GM10847 (cell line): ENCODE data around the gene MTG2.

ENCODE experiments used
- POLR2A ChIP-seq: IDR thresholded peaks from 2 replicates; pipeline ENCODE4 v1.6.1; 2011; ENCODE audit not compliant: insufficient read length; ENCODE audit errors: extremely low read depth

The MTG2 gene

GRCh38 chr20:62222972-62223371 is 40.1 kb downstream of the MTG2 start:
- TF ChIP-seq POLR2A: no peak

GRCh38 chr20:62223571-62223970 is 40.7 kb downstream of the MTG2 start:
- TF ChIP-seq POLR2A: no peak

GRCh38 chr20:62224113-62224855 is 41.5 kb downstream of the MTG2 start:
- TF ChIP-seq POLR2A: no peak

- no peak for TF ChIP-seq POLR2A
Measured at GRCh38 chr20:62225026-62225425, 42.2 kb downstream of the MTG2 start.

- no peak for TF ChIP-seq POLR2A
Measured at GRCh38 chr20:62225820-62226635, 43.2 kb downstream of the MTG2 start.

GRCh38 chr20:62226707-62227590 is 44.1 kb downstream of the MTG2 start:
- no peak for TF ChIP-seq POLR2A

GRCh38 chr20:62227591-62227976 is 44.8 kb downstream of the MTG2 start:
- no peak for TF ChIP-seq POLR2A

GRCh38 chr20:62227977-62228958 is 45.4 kb downstream of the MTG2 start:
- TF ChIP-seq POLR2A: no peak

GRCh38 chr20:62228982-62229545 is 46.2 kb downstream of the MTG2 start:
- no peak for TF ChIP-seq POLR2A

- TF ChIP-seq POLR2A: no peak
Measured at GRCh38 chr20:62229667-62230066, 46.8 kb downstream of the MTG2 start.

GRCh38 chr20:62230276-62230675 is 47.4 kb downstream of the MTG2 start:
- no peak for TF ChIP-seq POLR2A

- no peak for TF ChIP-seq POLR2A
Measured at GRCh38 chr20:62230696-62231095, 47.9 kb downstream of the MTG2 start.

GRCh38 chr20:62231292-62231691 is 48.5 kb downstream of the MTG2 start:
- TF ChIP-seq POLR2A: no peak

GRCh38 chr20:62232194-62232593 is 49.4 kb downstream of the MTG2 start:
- TF ChIP-seq POLR2A: no peak
